ENCODE results near the gene APC2. TPM values are rescaled to one million over a fixed set of nuclear protein-coding genes. Genes with fewer than 3 reads are reported as not detected.

APC2 gene
- total RNA-seq, 1 donor from 2014 or later: 0.20 TPM

GRCh38 chr19:1422943-1423342 is 27.0 kb upstream of the APC2 start:
- intact Hi-C loops (cut with DNase I): no loop called here
- H3K4me1 ChIP-seq: peaks cover 3% of the 10 kb centered on the region
- peaks cover 91% of the 10 kb centered on the region for H3K36me3 ChIP-seq
- no peak for ATAC-seq
- no peaks in the 10 kb centered on the region for H3K9me3 ChIP-seq
- H3K27me3 ChIP-seq: no peaks in the 10 kb centered on the region
- no peak overlapping the region for H3K4me3 ChIP-seq
- TF ChIP-seq CTCF (IDR thresholded peaks at IDR 0.05): no peak
- no peak overlapping the region for H3K27ac ChIP-seq
- DNase-seq: no peak

GRCh38 chr19:1423436-1424191 is 26.3 kb upstream of the APC2 start:
- intact Hi-C loops (cut with DNase I): no loop called here
- TF ChIP-seq CTCF (IDR thresholded peaks at IDR 0.05): no peak
- ATAC-seq (no peak), DNase-seq (no peak)
- Histone ChIP-seq H3K27ac (no peak overlapping the region), H3K9me3 (no peaks in the 10 kb centered on the region), H3K4me3 (no peak overlapping the region), H3K36me3 (peaks cover 91% of the 10 kb centered on the region), H3K27me3 (no peaks in the 10 kb centered on the region), H3K4me1 (no peaks in the 10 kb centered on the region)

- DNase-seq (no peak), ATAC-seq (no peak)
- TF ChIP-seq CTCF (IDR thresholded peaks at IDR 0.05): no peak
- no peaks in the 10 kb centered on the region for H3K27me3 ChIP-seq
- intact Hi-C loops (cut with DNase I): no loop called here
- no peaks in the 10 kb centered on the region for H3K9me3 ChIP-seq
- no peak overlapping the region for H3K4me3 ChIP-seq
- no peaks in the 10 kb centered on the region for H3K4me1 ChIP-seq
- peaks cover 91% of the 10 kb centered on the region for H3K36me3 ChIP-seq
- H3K27ac ChIP-seq: no peak overlapping the region
Measured at GRCh38 chr19:1424192-1424955, 25.5 kb upstream of the APC2 start.

- DNase-seq (no peak), ATAC-seq (no peak)
- H3K27ac ChIP-seq: no peak overlapping the region
- H3K36me3 ChIP-seq: peaks cover 97% of the 10 kb centered on the region
- no peaks in the 10 kb centered on the region for H3K27me3 ChIP-seq
- TF ChIP-seq CTCF (IDR thresholded peaks at IDR 0.05): no peak
- no peak overlapping the region for H3K4me3 ChIP-seq
- intact Hi-C loops (cut with DNase I): no loop called here
- no peaks in the 10 kb centered on the region for H3K4me1 ChIP-seq
- H3K9me3 ChIP-seq: no peaks in the 10 kb centered on the region
Measured at GRCh38 chr19:1425102-1425837, 24.7 kb upstream of the APC2 start.

GRCh38 chr19:1425902-1426301 is 24.0 kb upstream of the APC2 start:
- TF ChIP-seq CTCF (IDR thresholded peaks at IDR 0.05): no peak
- H3K27ac ChIP-seq: no peak overlapping the region
- H3K36me3 ChIP-seq: peaks cover 97% of the 10 kb centered on the region
- H3K27me3 ChIP-seq: no peaks in the 10 kb centered on the region
- no peaks in the 10 kb centered on the region for H3K9me3 ChIP-seq
- intact Hi-C loops (cut with DNase I): no loop called here
- no peak for ATAC-seq
- H3K4me3 ChIP-seq: no peak overlapping the region
- H3K4me1 ChIP-seq: no peaks in the 10 kb centered on the region
- DNase-seq: no peak

Measured in upper lobe of right lung (tissue), 1 donor.